ENCODE results near the gene FRY.

The FRY gene

GRCh38 chr13:32150239-32150638 lies 118.7 kb downstream of the FRY start:
- TF ChIP-seq Cebpa-rat (IDR thresholded peaks at IDR 0.05) = no peak
- H3K9ac ChIP-seq = no peak overlapping the region
- no peaks in the 10 kb centered on the region for H3K36me3 ChIP-seq
- no peak overlapping the region for H3K4me3 ChIP-seq
- H3K4me2 ChIP-seq = no peak overlapping the region
- peaks cover 3% of the 10 kb centered on the region; the same call in 1 of the 2 replicates for H3K9me3 ChIP-seq
- no peaks in the 10 kb centered on the region for H3K27me3 ChIP-seq
- H3K4me1 ChIP-seq = no peaks in the 10 kb centered on the region
- no peak overlapping the region for H3K27ac ChIP-seq
- no peaks in the 10 kb centered on the region for H4K20me1 ChIP-seq

GRCh38 chr13:32150794-32151193 lies 119.2 kb downstream of the FRY start:
- Histone ChIP-seq H3K4me1 (no peaks in the 10 kb centered on the region), H3K27me3 (no peaks in the 10 kb centered on the region), H3K9ac (no peak overlapping the region), H3K36me3 (no peaks in the 10 kb centered on the region), H3K4me3 (no peak overlapping the region), H3K9me3 (peaks cover 2% of the 10 kb centered on the region; the same call in 1 of the 2 replicates), H3K27ac (no peak overlapping the region), H3K4me2 (no peak overlapping the region), H4K20me1 (no peaks in the 10 kb centered on the region)
- TF ChIP-seq Cebpa-rat (IDR thresholded peaks at IDR 0.05) = no peak

- H3K9me3 ChIP-seq = no peaks in the 10 kb centered on the region
- no peaks in the 10 kb centered on the region for H4K20me1 ChIP-seq
- no peak overlapping the region for H3K9ac ChIP-seq
- H3K27ac ChIP-seq = no peak overlapping the region
- H3K4me3 ChIP-seq = no peak overlapping the region
- no peaks in the 10 kb centered on the region for H3K4me1 ChIP-seq
- no peak overlapping the region for H3K4me2 ChIP-seq
- no peak for TF ChIP-seq Cebpa-rat (IDR thresholded peaks at IDR 0.05)
- H3K27me3 ChIP-seq = no peaks in the 10 kb centered on the region
- H3K36me3 ChIP-seq = no peaks in the 10 kb centered on the region
These were observed 119.7 kb downstream of the FRY start for GRCh38 chr13:32151240-32151639.

- Histone ChIP-seq H3K9ac (no peak overlapping the region), H3K27me3 (no peaks in the 10 kb centered on the region), H3K4me2 (no peak overlapping the region), H3K27ac (no peak overlapping the region), H4K20me1 (no peaks in the 10 kb centered on the region), H3K4me1 (no peaks in the 10 kb centered on the region), H3K9me3 (no peaks in the 10 kb centered on the region), H3K36me3 (no peaks in the 10 kb centered on the region), H3K4me3 (no peak overlapping the region)
- no peak for TF ChIP-seq Cebpa-rat (IDR thresholded peaks at IDR 0.05)
These were observed 121.5 kb downstream of the FRY start for GRCh38 chr13:32153056-32153455.

GRCh38 chr13:32159137-32159869 lies 127.7 kb downstream of the FRY start:
- H3K4me1 ChIP-seq = no peaks in the 10 kb centered on the region
- H3K36me3 ChIP-seq = no peaks in the 10 kb centered on the region
- no peak for TF ChIP-seq Cebpa-rat (IDR thresholded peaks at IDR 0.05)

GRCh38 chr13:32162395-32163005 lies 130.9 kb downstream of the FRY start:
- no peak overlapping the region for H3K4me2 ChIP-seq
- no peak overlapping the region for H3K27ac ChIP-seq
- H3K4me3 ChIP-seq = no peak overlapping the region
- no peaks in the 10 kb centered on the region for H3K27me3 ChIP-seq
- H3K9ac ChIP-seq = no peak overlapping the region
- H4K20me1 ChIP-seq = no peaks in the 10 kb centered on the region
- H3K4me1 ChIP-seq = no peaks in the 10 kb centered on the region
- H3K36me3 ChIP-seq = no peaks in the 10 kb centered on the region
- TF ChIP-seq Cebpa-rat (IDR thresholded peaks at IDR 0.05) = no peak
- no peaks in the 10 kb centered on the region for H3K9me3 ChIP-seq

More at GRCh38 chr13:32159137-32159869, 127.7 kb downstream of the FRY start:
- no peaks in the 10 kb centered on the region for H4K20me1 ChIP-seq
- H3K27ac ChIP-seq = no peak overlapping the region
- H3K27me3 ChIP-seq = no peaks in the 10 kb centered on the region
- H3K4me2 ChIP-seq = no peak overlapping the region
- no peak overlapping the region for H3K9ac ChIP-seq
- no peak overlapping the region for H3K4me3 ChIP-seq
- no peaks in the 10 kb centered on the region for H3K9me3 ChIP-seq

GRCh38 chr13:32164622-32165268 lies 133.2 kb downstream of the FRY start:
- Histone ChIP-seq H3K27ac (no peak overlapping the region), H3K4me2 (no peak overlapping the region)

GRCh38 chr13:32165796-32166195 lies 134.2 kb downstream of the FRY start:
- TF ChIP-seq Cebpa-rat (IDR thresholded peaks at IDR 0.05) = no peak
- no peaks in the 10 kb centered on the region for H3K4me1 ChIP-seq
- no peak overlapping the region for H3K27ac ChIP-seq
- no peaks in the 10 kb centered on the region for H3K9me3 ChIP-seq
- H4K20me1 ChIP-seq = no peaks in the 10 kb centered on the region
- no peaks in the 10 kb centered on the region for H3K27me3 ChIP-seq
- no peak overlapping the region for H3K4me3 ChIP-seq
- H3K9ac ChIP-seq = no peak overlapping the region
- no peaks in the 10 kb centered on the region for H3K36me3 ChIP-seq
- no peak overlapping the region for H3K4me2 ChIP-seq

More at GRCh38 chr13:32164622-32165268, 133.2 kb downstream of the FRY start:
- Histone ChIP-seq H3K36me3 (no peaks in the 10 kb centered on the region), H3K4me3 (no peak overlapping the region), H3K4me1 (no peaks in the 10 kb centered on the region), H3K27me3 (no peaks in the 10 kb centered on the region), H3K9me3 (no peaks in the 10 kb centered on the region), H4K20me1 (no peaks in the 10 kb centered on the region), H3K9ac (no peak overlapping the region)
- TF ChIP-seq Cebpa-rat (IDR thresholded peaks at IDR 0.05) = no peak

GRCh38 chr13:32168131-32168530 lies 136.6 kb downstream of the FRY start:
- TF ChIP-seq Cebpa-rat (IDR thresholded peaks at IDR 0.05) = no peak
- Histone ChIP-seq H3K36me3 (no peaks in the 10 kb centered on the region), H3K9me3 (no peaks in the 10 kb centered on the region), H3K4me1 (no peaks in the 10 kb centered on the region), H3K27ac (no peak overlapping the region), H3K9ac (no peak overlapping the region), H3K4me2 (no peak overlapping the region), H3K27me3 (no peaks in the 10 kb centered on the region), H3K4me3 (no peak overlapping the region), H4K20me1 (no peaks in the 10 kb centered on the region)

GRCh38 chr13:32170841-32171240 lies 139.3 kb downstream of the FRY start:
- no peaks in the 10 kb centered on the region for H4K20me1 ChIP-seq
- H3K36me3 ChIP-seq = no peaks in the 10 kb centered on the region
- no peaks in the 10 kb centered on the region for H3K4me1 ChIP-seq
- no peak overlapping the region for H3K9ac ChIP-seq
- no peak overlapping the region for H3K27ac ChIP-seq
- no peak overlapping the region for H3K4me3 ChIP-seq
- H3K9me3 ChIP-seq = no peaks in the 10 kb centered on the region
- H3K27me3 ChIP-seq = no peaks in the 10 kb centered on the region
- H3K4me2 ChIP-seq = no peak overlapping the region
- TF ChIP-seq Cebpa-rat (IDR thresholded peaks at IDR 0.05) = 0 out of 2 replicates have a peak, but pooled peaks have one; percentile 15
